CD8-positive, alpha-beta memory T cell (primary cell): Measurements from ENCODE around the gene GPR158. TPM values are rescaled to one million over a fixed set of nuclear protein-coding genes. Genes with fewer than 3 reads are reported as not detected.

Source experiments
- CTCF ChIA-PET: fragments of 350-600 bp; sonication (Branson Sonifier 250); formaldehyde crosslinking; loops from one replicate; lab custom pipeline; 2021; ENCODE audit warnings: antibody characterized with exemption; lab: Charles Lee
- POLR2A ChIA-PET: fragments of 350-600 bp; sonication (Branson Sonifier 250); formaldehyde crosslinking; loops from one replicate; lab custom pipeline; 2021; ENCODE audit warnings: antibody characterized with exemption; lab: Charles Lee
- DNase-seq, 5 donors: peaks; one replicate each; pipeline versions ENCODE4 v3.0.0 to v3.0.0-alpha.2; 2020 to 2022; ENCODE audit warnings: mixed read lengths in 1 of 5
- H3K27ac ChIP-seq: one replicate; pipeline ENCODE4 v1.7.0; 2013; ENCODE audit warnings: low read depth, mild to moderate bottlenecking, low read length, moderate library complexity
- H3K27me3 ChIP-seq: 2 replicates; pipeline ENCODE4 v1.7.0; 2013; ENCODE audit warnings: low read length, mild to moderate bottlenecking; ENCODE audit not compliant: insufficient read depth, poor library complexity, severe bottlenecking
- H3K36me3 ChIP-seq: 2 replicates; pipeline ENCODE4 v1.7.0; 2013; ENCODE audit warnings: mild to moderate bottlenecking, low read length, moderate library complexity; ENCODE audit not compliant: insufficient read depth
- H3K4me1 ChIP-seq: 2 replicates; pipeline ENCODE4 v1.7.0; 2013; ENCODE audit warnings: mild to moderate bottlenecking, low read length, moderate library complexity; ENCODE audit not compliant: insufficient read depth
- H3K4me3 ChIP-seq: 2 replicates; pipeline ENCODE4 v1.7.0; 2013; ENCODE audit warnings: mild to moderate bottlenecking, low read length
- H3K9me3 ChIP-seq: 2 replicates; pipeline ENCODE4 v1.7.0; 2013; ENCODE audit warnings: mild to moderate bottlenecking, low read length
- H3K27ac Mint-ChIP-seq, 8 donors: one replicate each; pipeline ENCODE4 v1.8.0; 2020 to 2021; ENCODE audit warnings: mixed read lengths in 8 of 8, mild to moderate bottlenecking in 6 of 8, inconsistent platforms in 3 of 8, moderate library complexity in 3 of 8
- H3K27me3 Mint-ChIP-seq, 2 donors: one replicate each; pipeline ENCODE4 v1.8.0; 2020 to 2021; ENCODE audit warnings: mixed read lengths in 2 of 2, mild to moderate bottlenecking in 1 of 2, moderate library complexity in 1 of 2
- H3K36me3 Mint-ChIP-seq, 3 donors: one replicate each; pipeline ENCODE4 v1.8.0; 2020 to 2021; ENCODE audit warnings: mixed read lengths in 3 of 3, inconsistent platforms in 1 of 3, mild to moderate bottlenecking in 1 of 3
- H3K4me1 Mint-ChIP-seq, 3 donors: one replicate each; pipeline ENCODE4 v1.8.0; 2020 to 2021; ENCODE audit warnings: mixed read lengths in 3 of 3, inconsistent platforms in 1 of 3, mild to moderate bottlenecking in 1 of 3
- H3K4me3 Mint-ChIP-seq, 7 donors: one replicate each; pipeline ENCODE4 v1.8.0; 2020 to 2021; ENCODE audit warnings: mixed read lengths in 7 of 7, mild to moderate bottlenecking in 6 of 7, moderate library complexity in 4 of 7, inconsistent platforms in 2 of 7
- H3K9me3 Mint-ChIP-seq, 5 donors: one replicate each; pipeline ENCODE4 v1.8.0; 2020 to 2022; ENCODE audit warnings: mixed read lengths in 5 of 5, mild to moderate bottlenecking in 3 of 5, moderate library complexity in 2 of 5, inconsistent platforms in 1 of 5
- polyA plus RNA-seq: library from polyadenylated mRNA; unstranded; fragments of 300-500 nt; fragmentation: Illumina TruSeq; gene quantifications from one replicate; pipeline ENCODE4 v1.2.3, GENCODE V29; 2021
- total RNA-seq, 2 experiments: library from RNA; stranded (reverse); gene quantifications; one replicate each; pipeline ENCODE4 v1.2.3, GENCODE V29; 2021

GPR158 gene
- total and polyA plus RNA-seq, 3 experiments from 2014 or later = not detected

- no peaks in the 10 kb centered on the region for H3K36me3 Mint-ChIP-seq
- ChIA-PET POLR2A (no interaction called here), CTCF (no interaction called here)
- no peak for DNase-seq
- Histone ChIP-seq H3K27me3 (no peaks in the 10 kb centered on the region), H3K4me3 (no peak overlapping the region), H3K27ac (no peak overlapping the region), H3K36me3 (no peaks in the 10 kb centered on the region), H3K4me1 (no peaks in the 10 kb centered on the region), H3K9me3 (no peaks in the 10 kb centered on the region)
- no peak overlapping the region for H3K27ac Mint-ChIP-seq
- H3K4me1 Mint-ChIP-seq = no peaks in the 10 kb centered on the region
- H3K9me3 Mint-ChIP-seq = peaks cover 0 to 3% (median 0%) of the 10 kb centered on the region in 5 donors
- H3K4me3 Mint-ChIP-seq = no peak overlapping the region
- H3K27me3 Mint-ChIP-seq = no peaks in the 10 kb centered on the region
Measured at GRCh38 chr10:25556457-25556856, 381.7 kb downstream of the GPR158 start.

GRCh38 chr10:25557136-25557535, 382.3 kb downstream of the GPR158 start:
- Mint-ChIP-seq H3K27ac (no peak overlapping the region), H3K4me1 (no peaks in the 10 kb centered on the region), H3K36me3 (no peaks in the 10 kb centered on the region), H3K4me3 (no peak overlapping the region), H3K27me3 (no peaks in the 10 kb centered on the region), H3K9me3 (peaks cover 0 to 3% (median 0%) of the 10 kb centered on the region in 5 donors)
- no peaks in the 10 kb centered on the region for H3K27me3 ChIP-seq
- ChIA-PET CTCF (no interaction called here), POLR2A (no interaction called here)
- H3K4me1 ChIP-seq = no peaks in the 10 kb centered on the region
- H3K4me3 ChIP-seq = no peak overlapping the region
- H3K9me3 ChIP-seq = no peaks in the 10 kb centered on the region
- DNase-seq = no peak
- no peak overlapping the region for H3K27ac ChIP-seq
- no peaks in the 10 kb centered on the region for H3K36me3 ChIP-seq

DNA sequence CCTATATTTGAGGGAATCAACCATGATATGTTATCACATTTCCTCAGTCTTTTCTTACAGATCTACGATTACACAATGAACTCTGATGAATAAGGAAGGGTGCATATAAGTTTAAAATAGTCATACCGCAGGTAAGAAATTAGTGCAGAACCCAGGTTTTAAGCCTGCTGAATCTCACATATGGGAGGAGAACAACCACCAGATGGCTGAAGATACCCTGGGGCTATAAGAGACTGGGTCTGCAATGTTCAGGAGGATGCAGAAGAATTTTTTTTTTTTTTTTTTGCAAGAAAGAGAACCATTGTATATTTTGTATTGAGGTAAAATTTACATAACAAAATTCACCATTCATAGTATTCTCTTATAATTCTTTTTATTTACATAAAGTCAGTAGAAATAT, 387.0 kb downstream of the GPR158 start:
- no peaks in the 10 kb centered on the region for H3K36me3 Mint-ChIP-seq
- CTCF ChIA-PET = no interaction called here
- no peaks in the 10 kb centered on the region for H3K4me1 ChIP-seq
- POLR2A ChIA-PET = no interaction called here
- no peak overlapping the region for H3K4me3 ChIP-seq
- no peaks in the 10 kb centered on the region for H3K27me3 ChIP-seq
- H3K36me3 ChIP-seq = no peaks in the 10 kb centered on the region
- H3K4me3 Mint-ChIP-seq = no peak overlapping the region
- H3K9me3 Mint-ChIP-seq = peaks cover 0 to 20% (median 2%) of the 10 kb centered on the region in 5 donors
- H3K9me3 ChIP-seq = no peaks in the 10 kb centered on the region
- H3K27me3 Mint-ChIP-seq = no peaks in the 10 kb centered on the region
- H3K27ac ChIP-seq = no peak overlapping the region
- H3K27ac Mint-ChIP-seq = no peak overlapping the region
- no peaks in the 10 kb centered on the region for H3K4me1 Mint-ChIP-seq
- DNase-seq = no peak

GRCh38 chr10:25562547-25562946, 387.7 kb downstream of the GPR158 start:
- no peaks in the 10 kb centered on the region for H3K4me1 Mint-ChIP-seq
- H3K36me3 Mint-ChIP-seq = no peaks in the 10 kb centered on the region
- Histone ChIP-seq H3K27me3 (no peaks in the 10 kb centered on the region), H3K4me1 (no peaks in the 10 kb centered on the region), H3K9me3 (no peaks in the 10 kb centered on the region), H3K27ac (no peak overlapping the region), H3K36me3 (no peaks in the 10 kb centered on the region), H3K4me3 (no peak overlapping the region)
- DNase-seq = no peak
- ChIA-PET CTCF (no interaction called here), POLR2A (no interaction called here)
- H3K9me3 Mint-ChIP-seq = peaks cover 0 to 20% (median 2%) of the 10 kb centered on the region in 5 donors
- H3K4me3 Mint-ChIP-seq = no peak overlapping the region
- H3K27me3 Mint-ChIP-seq = peaks cover 0 to 1% of the 10 kb centered on the region in 2 donors
- no peak overlapping the region for H3K27ac Mint-ChIP-seq

DNA sequence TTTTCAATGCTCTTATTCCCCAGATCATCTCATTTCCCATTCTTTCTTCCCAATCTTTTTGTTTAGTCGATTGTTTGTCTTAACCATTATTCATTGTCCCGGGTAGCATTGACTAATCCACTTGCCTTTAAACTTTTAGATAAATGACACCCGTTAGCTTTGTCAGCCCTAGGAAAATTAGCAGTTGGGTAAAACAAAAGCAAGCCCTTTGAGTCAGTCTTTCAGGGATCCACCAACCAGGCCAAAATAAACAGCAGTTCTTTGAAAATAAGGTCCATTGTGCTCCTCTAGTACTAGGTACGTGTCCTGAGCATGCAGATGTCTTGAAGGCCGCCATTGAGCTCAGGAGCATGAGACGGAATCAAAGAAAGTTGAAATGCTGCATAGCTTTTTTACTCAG, 389.6 kb downstream of the GPR158 start:
- peaks cover 0 to 1% of the 10 kb centered on the region in 2 donors for H3K27me3 Mint-ChIP-seq
- DNase-seq = no peak
- H3K4me1 Mint-ChIP-seq = no peaks in the 10 kb centered on the region
- no peak overlapping the region for H3K27ac Mint-ChIP-seq
- H3K4me3 ChIP-seq = no peak overlapping the region
- H3K27me3 ChIP-seq = no peaks in the 10 kb centered on the region
- H3K9me3 ChIP-seq = no peaks in the 10 kb centered on the region
- no peaks in the 10 kb centered on the region for H3K4me1 ChIP-seq
- peaks cover 0 to 17% (median 5%) of the 10 kb centered on the region in 5 donors for H3K9me3 Mint-ChIP-seq
- CTCF ChIA-PET = no interaction called here
- H3K36me3 Mint-ChIP-seq = no peaks in the 10 kb centered on the region
- no peak overlapping the region for H3K4me3 Mint-ChIP-seq
- H3K36me3 ChIP-seq = no peaks in the 10 kb centered on the region
- H3K27ac ChIP-seq = no peak overlapping the region
- POLR2A ChIA-PET = no interaction called here

- H3K27me3 ChIP-seq = no peaks in the 10 kb centered on the region
- H3K27ac Mint-ChIP-seq = no peak overlapping the region
- no peaks in the 10 kb centered on the region for H3K4me1 Mint-ChIP-seq
- ChIA-PET POLR2A (no interaction called here), CTCF (no interaction called here)
- no peak overlapping the region for H3K27ac ChIP-seq
- H3K36me3 ChIP-seq = no peaks in the 10 kb centered on the region
- no peak for DNase-seq
- H3K4me3 Mint-ChIP-seq = no peak overlapping the region
- peaks cover 0 to 1% of the 10 kb centered on the region in 2 donors for H3K27me3 Mint-ChIP-seq
- H3K9me3 Mint-ChIP-seq = peaks cover 0 to 17% (median 5%) of the 10 kb centered on the region in 5 donors
- H3K9me3 ChIP-seq = no peaks in the 10 kb centered on the region
- no peaks in the 10 kb centered on the region for H3K36me3 Mint-ChIP-seq
- no peaks in the 10 kb centered on the region for H3K4me1 ChIP-seq
- H3K4me3 ChIP-seq = no peak overlapping the region
Measured at GRCh38 chr10:25565570-25565969, 390.8 kb downstream of the GPR158 start.

DNA sequence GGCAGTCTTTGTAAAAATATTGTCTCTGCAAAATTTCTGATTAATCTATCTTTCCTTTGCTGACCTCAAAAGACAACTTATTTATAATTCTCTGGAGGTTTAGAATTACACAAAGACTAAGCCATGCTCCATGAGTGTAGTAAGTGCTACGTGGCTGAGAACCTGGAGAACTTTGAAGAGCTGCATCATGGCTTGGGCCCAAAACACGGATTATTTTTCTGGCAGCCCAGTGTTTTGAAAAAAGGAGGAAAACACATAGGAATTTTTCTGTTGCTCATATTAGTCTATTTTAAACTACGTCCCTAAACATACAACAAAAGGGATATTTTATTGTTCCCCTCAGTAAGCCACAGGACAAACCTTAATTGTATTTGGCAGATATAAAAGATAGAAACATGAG, 398.5 kb downstream of the GPR158 start:
- ChIA-PET POLR2A (interaction anchor here (0.5 kb wide), 1 partner anchor 31 kb away, joined by 3 read pairs; no protein-coding TSS in a partner anchor), CTCF (no interaction called here)
- H3K27me3 Mint-ChIP-seq = no peaks in the 10 kb centered on the region
- Histone ChIP-seq H3K4me1 (no peaks in the 10 kb centered on the region), H3K9me3 (no peaks in the 10 kb centered on the region), H3K27ac (no peak overlapping the region), H3K4me3 (no peak overlapping the region), H3K36me3 (no peaks in the 10 kb centered on the region), H3K27me3 (no peaks in the 10 kb centered on the region)
- H3K27ac Mint-ChIP-seq = no peak overlapping the region
- no peaks in the 10 kb centered on the region for H3K36me3 Mint-ChIP-seq
- no peaks in the 10 kb centered on the region for H3K4me1 Mint-ChIP-seq
- H3K9me3 Mint-ChIP-seq = peaks cover 0 to 2% (median 0%) of the 10 kb centered on the region in 5 donors
- DNase-seq = no peak
- H3K4me3 Mint-ChIP-seq = no peak overlapping the region

- no peak for DNase-seq
- Mint-ChIP-seq H3K4me3 (no peak overlapping the region), H3K27ac (no peak overlapping the region), H3K27me3 (no peaks in the 10 kb centered on the region), H3K9me3 (peaks cover 0 to 2% (median 0%) of the 10 kb centered on the region in 5 donors), H3K4me1 (no peaks in the 10 kb centered on the region), H3K36me3 (no peaks in the 10 kb centered on the region)
- Histone ChIP-seq H3K4me1 (no peaks in the 10 kb centered on the region), H3K27ac (no peak overlapping the region), H3K9me3 (no peaks in the 10 kb centered on the region), H3K27me3 (no peaks in the 10 kb centered on the region), H3K4me3 (no peak overlapping the region), H3K36me3 (no peaks in the 10 kb centered on the region)
- CTCF ChIA-PET = no interaction called here
- POLR2A ChIA-PET = no interaction called here
Measured at GRCh38 chr10:25575343-25575742, 400.5 kb downstream of the GPR158 start.

- no peak overlapping the region for H3K27ac Mint-ChIP-seq
- POLR2A ChIA-PET = no interaction called here
- H3K27ac ChIP-seq = no peak overlapping the region
- H3K27me3 ChIP-seq = no peaks in the 10 kb centered on the region
- CTCF ChIA-PET = no interaction called here
- H3K27me3 Mint-ChIP-seq = no peaks in the 10 kb centered on the region
- no peak for DNase-seq
- no peak overlapping the region for H3K4me3 Mint-ChIP-seq
- H3K9me3 ChIP-seq = no peaks in the 10 kb centered on the region
- H3K4me3 ChIP-seq = no peak overlapping the region
- no peaks in the 10 kb centered on the region for H3K4me1 Mint-ChIP-seq
- no peaks in the 10 kb centered on the region for H3K4me1 ChIP-seq
- H3K9me3 Mint-ChIP-seq = peaks cover 0 to 3% (median 2%) of the 10 kb centered on the region in 5 donors
- H3K36me3 ChIP-seq = no peaks in the 10 kb centered on the region
- H3K36me3 Mint-ChIP-seq = no peaks in the 10 kb centered on the region
Measured at GRCh38 chr10:25578061-25578460, 403.3 kb downstream of the GPR158 start.
